ENCODE results near the gene CALY.

The CALY gene

DNA sequence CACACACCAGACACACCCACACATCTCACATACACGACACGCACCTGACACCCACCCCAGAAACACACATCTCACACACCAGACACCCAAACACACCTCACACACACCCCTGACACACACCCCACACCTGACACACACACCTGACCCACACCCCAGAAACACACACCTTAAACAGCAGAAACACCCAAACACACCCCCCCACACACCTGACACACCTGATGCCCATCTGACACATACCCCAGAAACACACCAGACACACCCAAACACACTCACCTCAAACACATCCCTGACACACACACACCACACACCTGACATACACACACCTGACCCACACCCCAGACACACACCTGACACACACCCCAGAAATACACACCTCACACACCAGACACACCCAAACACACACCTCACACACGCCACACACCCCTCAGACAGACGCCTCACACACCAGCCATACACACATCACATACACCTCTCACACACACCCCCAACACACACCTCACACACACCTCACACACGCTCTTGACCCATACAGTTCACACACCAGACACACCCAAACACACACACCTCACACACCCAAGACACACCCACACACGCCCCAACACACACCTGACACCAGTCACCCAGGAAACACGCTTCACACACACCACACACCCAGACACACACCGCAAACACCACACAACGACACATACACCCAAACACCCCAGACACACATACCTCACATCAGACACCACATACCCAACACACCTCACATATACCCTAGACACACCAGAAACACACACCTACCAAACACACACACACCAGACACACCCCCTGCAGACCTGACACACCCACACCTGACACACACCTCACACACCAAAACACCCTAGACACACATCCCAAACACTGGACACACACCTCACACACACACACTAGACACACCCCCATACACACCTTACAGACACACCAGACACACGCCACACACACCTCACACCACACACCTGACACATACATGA lies 1.7 kb upstream of the CALY start:
- Histone ChIP-seq H3K36me3 (ENCODE audit: control insufficient read depth in 2 of 2, insufficient read depth in 2 of 2, low read length in 2 of 2) (no peaks in the 10 kb centered on the region), H3K9me3 (ENCODE audit: control insufficient read depth in 2 of 2, low read length in 2 of 2) (no peaks in the 10 kb centered on the region), H3K27me3 (ENCODE audit: control insufficient read depth in 1 of 2, insufficient read depth in 2 of 2, low read length in 2 of 2) (peaks cover 46 to 54% of the 10 kb centered on the region in 2 donors), H3K27ac (ENCODE audit: low read length) (no peak overlapping the region), H3K9ac (ENCODE audit: low read length in 2 of 2) (no peak overlapping the region), H3K4me3 (ENCODE audit: low read length in 2 of 2) (no peak overlapping the region), H3K4me1 (ENCODE audit: control insufficient read depth, insufficient read depth, low read length) (peaks cover 21% of the 10 kb centered on the region)

DNA sequence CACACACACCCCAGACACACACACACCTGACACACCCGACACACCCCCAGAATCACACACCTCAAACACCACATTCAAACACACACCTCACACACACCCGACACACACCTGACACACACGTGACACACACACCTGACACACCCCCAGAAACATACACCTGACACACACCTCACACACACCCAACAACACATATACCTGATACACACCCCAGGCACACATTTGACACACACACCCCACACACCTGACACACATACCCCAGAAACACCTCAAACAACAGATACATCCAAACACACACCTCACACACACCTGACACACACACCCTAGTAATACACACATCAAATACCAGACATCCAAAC lies 652 bp upstream of the CALY start:
- no peak overlapping the region for H3K9ac ChIP-seq (ENCODE audit: low read length in 2 of 2)
- H3K36me3 ChIP-seq (ENCODE audit: control insufficient read depth in 2 of 2, insufficient read depth in 2 of 2, low read length in 2 of 2) = no peaks in the 10 kb centered on the region
- H3K27me3 ChIP-seq (ENCODE audit: control insufficient read depth in 1 of 2, insufficient read depth in 2 of 2, low read length in 2 of 2) = peaks cover 54 to 56% of the 10 kb centered on the region in 2 donors
- H3K4me3 ChIP-seq (ENCODE audit: low read length in 2 of 2) = no peak overlapping the region
- H3K9me3 ChIP-seq (ENCODE audit: control insufficient read depth in 2 of 2, low read length in 2 of 2) = no peaks in the 10 kb centered on the region
- no peak overlapping the region for H3K27ac ChIP-seq (ENCODE audit: low read length)
- peaks cover 21% of the 10 kb centered on the region for H3K4me1 ChIP-seq (ENCODE audit: control insufficient read depth, insufficient read depth, low read length)

DNA sequence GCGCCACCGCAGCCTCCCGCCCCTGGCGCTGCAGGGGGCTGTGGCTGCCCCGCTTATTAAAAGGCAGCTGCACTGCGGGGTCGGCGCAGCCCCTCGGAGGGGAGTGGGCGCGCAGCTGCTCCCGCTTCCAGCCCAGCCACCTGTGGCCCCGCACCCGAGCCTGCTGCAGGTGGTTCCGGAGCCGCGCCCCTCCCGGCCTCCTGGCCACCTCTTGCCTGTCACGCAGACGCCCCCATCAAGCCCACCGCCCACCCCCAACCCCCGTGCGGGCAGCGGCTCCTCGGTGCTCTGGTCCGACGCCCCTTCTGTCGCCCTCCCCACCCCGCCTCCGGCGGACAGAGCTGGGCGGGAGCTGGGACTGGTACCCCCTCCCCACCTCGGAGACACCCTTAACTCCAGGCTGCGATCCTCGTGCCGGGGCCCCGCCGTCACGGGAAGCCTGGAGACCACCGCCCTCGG lies 549 bp downstream of the CALY start:
- H3K27me3 ChIP-seq (ENCODE audit: control insufficient read depth in 1 of 2, insufficient read depth in 2 of 2, low read length in 2 of 2) = peaks cover 62 to 66% of the 10 kb centered on the region in 2 donors
- no peaks in the 10 kb centered on the region for H3K9me3 ChIP-seq (ENCODE audit: control insufficient read depth in 2 of 2, low read length in 2 of 2)
- peak overlapping the region in 1 of 2 donors; percentile 8 for H3K4me3 ChIP-seq (ENCODE audit: low read length in 2 of 2)
- H3K4me1 ChIP-seq (ENCODE audit: control insufficient read depth, insufficient read depth, low read length) = peaks cover 21% of the 10 kb centered on the region
- no peak overlapping the region for H3K9ac ChIP-seq (ENCODE audit: low read length in 2 of 2)
- no peaks in the 10 kb centered on the region for H3K36me3 ChIP-seq (ENCODE audit: control insufficient read depth in 2 of 2, insufficient read depth in 2 of 2, low read length in 2 of 2)
- no peak overlapping the region for H3K27ac ChIP-seq (ENCODE audit: low read length)

DNA sequence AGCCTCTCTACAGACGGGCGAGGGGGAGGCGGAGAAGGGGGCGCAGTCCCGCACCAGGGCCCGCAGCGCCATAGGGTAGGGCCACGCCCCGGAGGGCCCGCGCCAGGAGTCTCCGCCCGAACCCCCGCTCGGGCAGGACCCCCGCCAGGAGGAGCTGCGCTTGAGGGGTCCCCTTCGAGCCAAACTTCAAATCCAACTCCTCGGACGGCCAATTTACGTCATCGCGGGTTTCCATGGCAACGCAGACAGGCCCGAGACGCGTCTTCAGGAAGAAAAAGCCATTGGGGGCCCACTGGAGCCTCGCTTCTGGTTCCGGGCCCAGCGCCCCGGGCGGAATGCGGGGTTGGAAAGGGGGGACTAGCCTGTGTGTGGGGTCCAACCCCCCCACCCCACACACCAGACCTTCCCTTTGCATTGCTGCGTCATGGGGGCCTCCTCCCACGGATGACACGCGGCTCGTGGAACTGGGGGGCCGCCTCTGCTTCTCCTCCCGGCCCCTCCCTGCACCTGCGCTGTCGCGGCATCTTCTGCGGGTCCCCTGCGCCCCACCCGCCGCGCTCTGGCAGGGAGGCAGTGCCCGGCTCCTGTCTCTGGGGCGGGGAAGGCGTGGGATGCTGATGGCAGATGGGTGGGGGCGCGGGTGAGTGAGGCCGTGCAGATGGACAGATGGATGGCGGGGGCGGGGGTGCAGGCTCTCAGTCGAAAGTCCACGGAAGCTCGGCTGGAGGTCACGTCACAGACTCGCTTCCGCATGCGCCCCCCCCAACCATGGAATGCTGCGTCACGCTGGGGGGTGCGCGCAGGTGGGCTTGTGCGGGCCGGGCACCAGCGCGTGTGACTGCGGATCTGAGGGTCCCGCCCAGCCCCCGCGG lies 1.2 kb downstream of the CALY start:
- Histone ChIP-seq H3K27ac (ENCODE audit: low read length) (no peak overlapping the region), H3K36me3 (ENCODE audit: control insufficient read depth in 2 of 2, insufficient read depth in 2 of 2, low read length in 2 of 2) (no peaks in the 10 kb centered on the region), H3K9me3 (ENCODE audit: control insufficient read depth in 2 of 2, low read length in 2 of 2) (no peaks in the 10 kb centered on the region), H3K9ac (ENCODE audit: low read length in 2 of 2) (no peak overlapping the region), H3K27me3 (ENCODE audit: control insufficient read depth in 1 of 2, insufficient read depth in 2 of 2, low read length in 2 of 2) (peaks cover 66% of the 10 kb centered on the region in 2 donors), H3K4me3 (ENCODE audit: low read length in 2 of 2) (peak overlapping the region; percentile 49 to 63), H3K4me1 (ENCODE audit: control insufficient read depth, insufficient read depth, low read length) (peaks cover 21% of the 10 kb centered on the region)

DNA sequence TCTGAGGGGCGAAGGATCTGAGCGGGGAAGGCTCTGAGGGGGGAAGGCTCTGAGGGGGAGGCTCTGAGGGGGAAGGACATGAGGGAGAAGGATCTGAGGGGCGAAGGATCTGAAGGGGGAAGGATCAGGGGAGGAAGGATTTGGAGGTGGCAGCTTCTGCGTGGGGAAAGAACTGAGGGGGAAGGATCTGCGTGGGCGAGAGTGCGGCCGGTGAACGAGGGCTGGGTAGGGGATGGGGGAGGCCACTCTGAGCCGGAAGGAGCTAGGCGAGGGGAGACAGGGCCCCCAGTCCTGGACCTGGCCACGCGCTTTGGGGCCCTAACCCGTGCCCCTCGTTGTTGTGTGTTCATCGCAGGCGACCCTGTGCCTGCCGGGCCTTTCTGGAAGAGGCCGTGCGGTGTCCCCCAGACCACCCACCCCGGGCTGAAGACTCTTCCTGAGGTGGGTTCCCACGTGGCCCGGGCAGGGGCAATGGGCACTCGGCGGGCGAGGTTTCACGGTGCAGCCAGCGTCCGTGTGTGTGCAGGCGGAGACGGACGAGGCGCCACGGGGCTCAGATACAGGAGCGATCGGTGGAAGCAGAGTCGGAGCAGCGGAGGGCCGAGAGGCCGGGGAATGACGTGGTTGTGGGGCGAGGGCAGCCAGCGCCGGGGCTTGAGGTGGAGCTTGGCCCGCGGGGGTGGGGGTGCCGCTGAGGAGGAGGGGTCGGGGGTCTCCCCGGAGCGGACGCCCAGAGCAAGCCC lies 2.0 kb downstream of the CALY start:
- H3K9ac ChIP-seq (ENCODE audit: low read length in 2 of 2) = no peak overlapping the region
- H3K4me1 ChIP-seq (ENCODE audit: control insufficient read depth, insufficient read depth, low read length) = peaks cover 25% of the 10 kb centered on the region
- H3K27ac ChIP-seq (ENCODE audit: low read length) = no peak overlapping the region
- no peaks in the 10 kb centered on the region for H3K9me3 ChIP-seq (ENCODE audit: control insufficient read depth in 2 of 2, low read length in 2 of 2)
- H3K4me3 ChIP-seq (ENCODE audit: low read length in 2 of 2) = peak overlapping the region; percentile 12 to 63
- peaks cover 62 to 64% of the 10 kb centered on the region in 2 donors for H3K27me3 ChIP-seq (ENCODE audit: control insufficient read depth in 1 of 2, insufficient read depth in 2 of 2, low read length in 2 of 2)
- no peaks in the 10 kb centered on the region for H3K36me3 ChIP-seq (ENCODE audit: control insufficient read depth in 2 of 2, insufficient read depth in 2 of 2, low read length in 2 of 2)

DNA sequence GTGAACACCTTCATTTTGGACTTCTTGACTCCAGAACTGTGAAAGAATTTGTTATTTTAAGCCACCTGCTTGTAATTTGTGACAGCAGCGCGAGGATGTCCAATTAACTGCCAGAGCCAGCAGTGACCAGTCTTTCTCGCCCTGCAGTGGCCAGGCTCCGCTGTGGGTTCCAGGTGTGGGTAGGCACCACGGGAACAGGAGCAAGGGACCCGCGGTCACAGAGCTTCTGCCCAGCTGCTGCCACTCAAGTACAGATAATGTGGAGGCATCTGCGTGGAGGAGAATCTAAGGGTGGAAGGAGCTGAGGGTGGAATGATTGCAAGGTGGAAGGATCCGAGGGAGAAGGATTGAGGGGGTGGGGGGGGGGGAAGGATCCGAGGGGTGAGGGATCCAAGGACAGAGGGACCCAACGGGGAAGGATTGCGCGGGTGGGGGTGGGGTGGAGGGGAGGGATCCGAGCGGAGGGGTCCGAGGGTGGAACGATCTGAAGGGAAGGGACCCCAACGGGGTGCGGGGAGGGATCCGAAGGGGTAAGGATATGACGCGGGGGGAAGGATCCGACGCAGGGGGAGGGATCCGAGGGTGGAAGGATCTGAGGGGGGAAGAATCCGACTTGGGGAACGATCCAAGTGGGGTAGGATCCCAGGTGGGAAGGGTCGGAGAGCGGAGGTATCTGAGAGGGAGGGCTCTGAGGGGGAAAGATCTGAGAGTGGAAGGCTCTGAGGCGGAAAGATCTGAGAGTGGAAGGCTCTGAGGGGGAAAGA lies 3.6 kb downstream of the CALY start:
- Histone ChIP-seq H3K27ac (ENCODE audit: low read length) (no peak overlapping the region), H3K4me1 (ENCODE audit: control insufficient read depth, insufficient read depth, low read length) (peaks cover 25% of the 10 kb centered on the region), H3K9me3 (ENCODE audit: control insufficient read depth in 2 of 2, low read length in 2 of 2) (no peaks in the 10 kb centered on the region), H3K9ac (ENCODE audit: low read length in 2 of 2) (no peak overlapping the region), H3K27me3 (ENCODE audit: control insufficient read depth in 1 of 2, insufficient read depth in 2 of 2, low read length in 2 of 2) (peaks cover 62 to 72% of the 10 kb centered on the region in 2 donors), H3K4me3 (ENCODE audit: low read length in 2 of 2) (no peak overlapping the region), H3K36me3 (ENCODE audit: control insufficient read depth in 2 of 2, insufficient read depth in 2 of 2, low read length in 2 of 2) (no peaks in the 10 kb centered on the region)

DNA sequence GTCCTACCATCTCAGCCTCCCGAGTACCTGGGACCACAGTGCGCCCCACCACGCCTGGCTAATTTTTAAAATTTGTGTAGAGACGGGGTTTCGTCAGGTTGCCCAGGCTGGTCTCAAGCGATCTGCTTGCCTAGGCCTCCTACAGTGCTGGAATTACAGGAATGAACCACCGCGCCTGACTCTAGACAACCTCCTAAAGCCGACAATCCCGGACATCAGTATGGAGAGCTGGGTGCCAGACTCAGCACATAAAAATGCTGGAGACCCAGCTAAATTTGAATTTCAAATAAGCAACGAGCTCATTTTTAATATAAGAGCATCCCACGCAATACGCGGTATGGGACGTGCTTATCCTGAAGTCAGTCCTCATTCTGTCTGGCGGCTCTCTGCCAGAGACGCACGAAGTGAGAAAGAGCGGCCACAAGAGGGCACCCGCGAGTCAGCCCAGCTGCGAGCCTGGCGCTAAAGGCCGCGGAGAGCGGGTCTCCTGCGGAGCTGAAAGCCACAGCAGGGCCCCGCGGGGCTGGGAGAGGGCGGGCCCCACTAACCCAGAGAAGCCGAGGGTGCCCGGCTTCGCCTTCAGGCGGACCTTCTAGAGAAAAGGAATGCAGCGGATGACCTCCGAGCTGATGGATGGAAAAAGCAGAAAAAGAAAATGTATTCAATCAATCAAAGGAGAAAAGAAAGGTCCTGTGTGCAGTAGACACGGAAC lies 7.0 kb downstream of the CALY start:
- Histone ChIP-seq H3K9me3 (ENCODE audit: control insufficient read depth in 2 of 2, low read length in 2 of 2) (no peaks in the 10 kb centered on the region), H3K4me3 (ENCODE audit: low read length in 2 of 2) (peak overlapping the region; percentile 44 to 59), H3K9ac (ENCODE audit: low read length in 2 of 2) (no peak overlapping the region), H3K4me1 (ENCODE audit: control insufficient read depth, insufficient read depth, low read length) (peaks cover 22% of the 10 kb centered on the region), H3K36me3 (ENCODE audit: control insufficient read depth in 2 of 2, insufficient read depth in 2 of 2, low read length in 2 of 2) (no peaks in the 10 kb centered on the region), H3K27me3 (ENCODE audit: control insufficient read depth in 1 of 2, insufficient read depth in 2 of 2, low read length in 2 of 2) (peaks cover 62 to 76% of the 10 kb centered on the region in 2 donors), H3K27ac (ENCODE audit: low read length) (no peak overlapping the region)

DNA sequence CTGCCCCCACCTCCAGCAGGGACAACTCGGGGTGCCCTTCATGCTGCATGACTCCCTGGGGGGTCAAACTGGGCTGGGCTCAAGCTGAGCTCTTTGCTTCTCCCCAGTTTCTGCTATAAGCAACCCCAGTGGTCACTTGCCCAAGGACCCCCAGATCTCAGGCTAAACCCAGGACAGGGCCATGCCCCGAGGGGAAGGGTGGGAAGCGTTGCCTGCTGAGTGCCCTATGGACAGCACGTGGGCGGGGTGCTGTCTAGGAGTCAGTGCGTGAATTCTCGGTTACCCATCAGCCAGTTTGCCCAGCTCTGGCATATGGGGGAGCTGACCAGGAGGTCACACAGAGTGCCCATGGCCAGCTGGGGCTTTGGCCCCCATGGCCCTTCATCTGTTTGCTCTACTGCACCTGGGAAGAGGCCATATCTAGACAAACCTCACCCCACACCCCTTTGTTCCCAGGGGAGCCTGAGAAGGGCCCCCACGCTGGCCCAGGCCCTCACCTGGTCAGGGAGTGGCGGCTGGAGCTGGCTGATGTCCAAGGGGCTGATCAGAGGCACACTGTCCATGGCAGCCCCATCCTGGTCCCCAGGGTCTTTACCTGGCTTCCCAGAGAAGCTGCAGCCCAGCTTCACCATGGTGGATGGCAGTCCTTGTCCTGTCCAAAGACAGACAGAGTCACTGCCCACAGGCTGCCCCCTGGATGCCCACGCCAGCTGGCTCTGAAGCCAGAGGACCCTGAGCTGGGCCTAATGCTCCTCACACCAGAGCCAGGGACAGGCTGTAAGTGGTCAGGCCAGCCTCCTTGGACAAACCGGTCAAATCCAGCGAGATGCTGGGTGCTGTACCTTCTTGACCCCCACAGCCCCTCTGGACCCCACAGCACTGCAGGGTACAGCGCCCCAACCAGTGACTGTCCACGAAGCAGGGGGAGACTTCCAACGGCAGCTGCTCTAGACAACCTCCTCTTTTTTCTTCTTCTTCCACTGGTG lies 8.0 kb downstream of the CALY start:
- peaks cover 22% of the 10 kb centered on the region for H3K4me1 ChIP-seq (ENCODE audit: control insufficient read depth, insufficient read depth, low read length)
- no peak overlapping the region for H3K4me3 ChIP-seq (ENCODE audit: low read length in 2 of 2)
- H3K9ac ChIP-seq (ENCODE audit: low read length in 2 of 2) = no peak overlapping the region
- no peak overlapping the region for H3K27ac ChIP-seq (ENCODE audit: low read length)
- H3K27me3 ChIP-seq (ENCODE audit: control insufficient read depth in 1 of 2, insufficient read depth in 2 of 2, low read length in 2 of 2) = peaks cover 59 to 72% of the 10 kb centered on the region in 2 donors
- H3K9me3 ChIP-seq (ENCODE audit: control insufficient read depth in 2 of 2, low read length in 2 of 2) = no peaks in the 10 kb centered on the region
- H3K36me3 ChIP-seq (ENCODE audit: control insufficient read depth in 2 of 2, insufficient read depth in 2 of 2, low read length in 2 of 2) = no peaks in the 10 kb centered on the region

Data from stomach smooth muscle (tissue), 2 donors.